ENCODE results near the gene HSF2BP.
"Not testable (repeated sequence)": the region's sequence is repeated elsewhere in the genome, so short reads cannot be mapped to it uniquely, and the experiment has no call there.

HSF2BP gene

GRCh38 chr21:43659136-43660000 is at the start of gene HSF2BP, which contains the start of gene RRP1B:
TSS of gene HSF2BP (minus strand) at chr21:43659488. CDS start at chr21:43658096, 1,392 bp downstream.
TSS of gene RRP1B (plus strand) at chr21:43659560. CDS start at chr21:43659665, 105 bp downstream.
- DNase-seq (ENCODE audit: low read depth in 2 of 2) = peak; percentile 55 to 70

- DNase-seq (ENCODE audit: low read depth in 2 of 2) = no peak
Observed at GRCh38 chr21:43708745-43709381, 49.6 kb upstream of the HSF2BP start.

GRCh38 chr21:43707462-43707861 is 48.2 kb upstream of the HSF2BP start:
- DNase-seq (ENCODE audit: low read depth in 2 of 2) = no peak

- DNase-seq (ENCODE audit: low read depth in 2 of 2) = no peak
Observed at GRCh38 chr21:43703035-43703880, 44.0 kb upstream of the HSF2BP start.

DNA sequence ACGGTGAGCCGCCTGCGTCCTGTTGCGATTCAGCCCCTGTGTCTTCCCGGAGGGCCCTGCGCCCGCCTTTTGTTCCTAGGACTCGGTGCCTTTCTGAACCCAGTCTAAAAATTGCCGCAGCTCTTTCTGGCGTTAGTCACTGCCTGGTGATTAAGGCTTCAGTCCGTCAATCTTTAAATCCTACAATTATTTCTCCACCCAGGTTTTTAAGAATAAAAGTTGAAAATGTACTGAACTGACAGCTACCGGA is 43.4 kb upstream of the HSF2BP start:
- no peak for DNase-seq (ENCODE audit: low read depth in 2 of 2)

DNA sequence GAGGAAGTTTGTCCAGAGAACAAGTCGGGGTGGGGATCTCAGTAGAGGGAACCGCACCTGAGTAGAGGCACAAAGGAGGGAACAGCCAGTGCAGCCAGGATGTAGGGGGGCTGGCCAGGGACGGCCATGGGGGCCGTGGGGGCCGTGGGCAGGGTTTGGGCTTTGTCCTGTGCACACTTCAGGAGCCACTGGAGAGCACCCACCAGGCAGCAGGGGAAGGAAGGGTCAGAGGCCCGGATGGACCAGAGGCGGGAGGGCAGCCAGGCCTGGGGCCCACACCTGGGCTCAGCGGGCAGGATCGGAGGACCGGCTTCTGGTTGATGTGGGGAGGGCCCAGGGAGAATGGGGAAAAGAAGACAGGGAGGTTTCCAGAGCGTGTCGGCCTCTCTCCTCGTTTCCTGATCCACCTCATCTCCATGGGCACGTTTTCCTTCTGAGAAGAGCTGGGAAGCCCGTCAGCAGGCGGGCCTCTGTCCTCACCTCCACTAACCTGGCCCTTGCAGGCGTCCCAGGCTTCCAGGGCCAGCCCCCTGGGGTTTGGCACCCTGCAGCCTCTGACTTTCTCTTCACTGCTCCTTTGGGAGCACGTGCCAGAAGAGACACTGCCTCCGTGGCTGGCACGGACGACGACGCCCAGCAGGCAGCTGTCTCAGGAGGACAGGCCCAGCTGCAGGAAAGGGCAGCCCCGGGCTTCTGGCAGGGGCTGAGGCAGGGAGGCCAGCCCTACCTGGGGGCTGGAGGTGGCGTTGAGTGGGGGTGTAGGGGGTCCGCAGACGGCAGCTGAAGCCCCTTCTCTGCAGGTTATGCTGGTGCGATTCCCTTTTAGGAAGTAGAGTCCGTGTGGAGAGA is 42.9 kb upstream of the HSF2BP start:
- no peak for DNase-seq (ENCODE audit: low read depth in 2 of 2)

DNA sequence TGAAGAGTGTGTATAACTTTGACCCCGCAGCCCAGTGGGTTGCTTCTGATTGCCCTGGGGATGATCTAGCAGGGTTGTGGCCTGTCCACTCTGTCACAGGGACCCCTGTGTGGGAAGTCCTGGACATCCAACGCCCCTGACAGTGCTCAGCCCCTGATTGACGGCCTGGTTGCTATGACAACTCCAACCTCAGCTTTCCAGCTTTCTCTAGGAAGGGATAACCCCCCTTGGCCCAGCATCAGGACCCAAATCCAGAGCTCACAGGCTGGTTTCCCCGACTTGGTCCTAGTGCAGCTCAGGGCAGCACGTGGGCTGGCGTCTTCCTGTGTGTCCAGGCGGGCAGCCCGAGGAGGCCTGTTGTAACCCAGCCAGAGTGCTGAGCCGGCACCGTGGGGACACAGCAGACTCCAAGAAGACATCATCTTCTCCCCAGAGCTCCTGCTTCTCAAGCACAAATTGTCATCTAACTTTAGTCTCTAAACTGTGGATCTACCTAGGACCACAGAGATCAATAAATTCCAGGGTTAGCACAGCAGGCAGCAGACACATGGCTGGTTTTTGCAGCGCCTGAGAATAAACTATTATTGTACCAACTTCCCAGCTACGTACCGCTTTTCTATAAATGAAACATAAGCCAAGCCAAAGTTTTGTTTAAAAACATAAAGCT is 40.8 kb upstream of the HSF2BP start:
- DNase-seq (ENCODE audit: low read depth in 2 of 2) = no peak

DNA sequence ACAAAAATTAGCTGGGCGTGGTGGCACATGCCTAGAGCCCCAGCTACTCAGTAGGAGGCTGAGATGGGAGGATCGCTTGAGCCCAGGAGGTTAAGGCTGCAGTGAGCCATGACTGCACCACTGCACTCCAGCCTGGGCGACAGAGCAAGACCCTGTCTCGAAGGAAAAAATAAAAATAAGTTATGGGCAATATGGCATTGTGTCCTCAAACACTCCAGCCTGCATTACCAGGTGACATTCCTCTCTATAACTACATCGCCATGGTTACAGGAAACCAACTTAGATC is 40.1 kb upstream of the HSF2BP start:
- DNase-seq (ENCODE audit: low read depth in 2 of 2) = not testable (repeated sequence)

- no peak for DNase-seq (ENCODE audit: low read depth in 2 of 2)
Observed at GRCh38 chr21:43697758-43698643, 38.7 kb upstream of the HSF2BP start.

GRCh38 chr21:43696214-43696613 is 36.9 kb upstream of the HSF2BP start:
- DNase-seq (ENCODE audit: low read depth in 2 of 2) = no peak

DNA sequence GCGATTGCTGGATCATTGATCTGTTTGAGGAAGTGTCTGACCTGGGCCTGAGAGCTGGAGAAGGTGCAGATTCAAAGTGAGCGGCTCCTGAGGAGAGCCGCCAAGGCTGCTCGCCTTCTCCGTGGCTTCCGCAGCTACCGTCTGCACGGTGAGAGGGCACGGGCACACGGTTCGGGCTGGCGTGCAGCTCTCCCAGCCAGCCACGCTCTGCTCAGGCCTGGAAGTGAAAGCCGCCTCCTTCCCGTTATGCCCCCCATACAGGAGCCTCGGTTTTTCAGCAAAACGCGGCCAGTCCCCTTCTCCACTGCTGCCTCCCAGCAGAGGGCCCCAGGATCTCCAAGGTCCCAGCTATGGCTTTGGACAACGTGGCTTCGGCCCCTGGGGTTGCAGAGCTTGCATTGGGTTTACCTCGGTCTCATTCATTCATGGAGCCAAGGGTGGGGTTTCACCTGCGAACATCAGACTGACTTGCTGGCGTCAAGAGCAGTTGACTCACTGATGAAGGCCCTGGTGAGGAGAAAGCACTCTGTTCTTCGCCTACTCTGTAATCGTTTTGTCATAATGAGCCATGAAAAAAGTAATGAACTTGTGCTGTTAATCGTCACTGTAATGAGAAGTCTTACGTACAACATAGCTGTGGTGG is 35.3 kb upstream of the HSF2BP start:
- no peak for DNase-seq (ENCODE audit: low read depth in 2 of 2)

- no peak for DNase-seq (ENCODE audit: low read depth in 2 of 2)
Observed at GRCh38 chr21:43693981-43694380, 34.7 kb upstream of the HSF2BP start.

DNA sequence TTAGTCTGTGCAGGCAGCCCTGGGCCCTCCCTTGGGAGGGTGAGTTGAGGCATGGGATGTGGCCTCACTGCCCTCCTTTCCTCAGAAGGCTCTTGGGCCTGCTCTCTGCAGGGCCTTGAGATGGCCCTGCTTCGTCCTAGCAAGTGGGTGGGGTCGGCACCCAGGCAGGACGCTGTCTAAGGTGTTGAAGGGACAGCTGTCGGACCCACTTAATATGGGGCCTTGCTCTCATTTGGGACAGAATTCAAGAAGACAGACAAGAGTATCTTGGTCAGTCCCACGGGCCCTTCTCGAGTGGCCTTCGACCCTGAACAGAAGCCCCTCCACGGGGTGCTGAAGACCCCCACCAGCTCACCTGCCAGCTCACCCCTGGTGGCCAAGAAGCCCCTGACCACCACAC is 33.7 kb upstream of the HSF2BP start:
- DNase-seq (ENCODE audit: low read depth in 2 of 2) = no peak

- no peak for DNase-seq (ENCODE audit: low read depth in 2 of 2)
Observed at GRCh38 chr21:43691801-43692200, 32.5 kb upstream of the HSF2BP start.

GRCh38 chr21:43691086-43691795 is 32.0 kb upstream of the HSF2BP start:
- no peak for DNase-seq (ENCODE audit: low read depth in 2 of 2)

DNA sequence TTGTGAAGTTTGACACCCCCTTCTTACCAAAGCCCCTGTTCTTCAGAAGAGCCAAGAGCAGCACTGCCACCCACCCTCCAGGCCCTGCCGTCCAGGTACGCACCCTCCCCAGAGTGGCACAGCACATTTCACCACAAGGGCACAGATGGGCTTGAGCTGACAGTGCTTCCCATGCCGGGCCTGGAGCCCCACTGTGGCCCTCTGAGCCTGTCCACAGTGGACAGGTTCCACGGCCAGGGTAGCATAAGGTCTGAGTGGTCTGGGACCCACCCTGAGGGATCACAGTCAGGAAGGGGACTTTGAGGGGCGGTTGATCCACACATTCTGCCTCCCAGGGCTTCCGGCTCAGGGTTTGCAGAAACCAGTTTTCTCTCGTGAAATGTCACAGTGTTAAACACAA is 31.1 kb upstream of the HSF2BP start:
- no peak for DNase-seq (ENCODE audit: low read depth in 2 of 2)

- no peak for DNase-seq (ENCODE audit: low read depth in 2 of 2)
Observed at GRCh38 chr21:43689556-43690337, 30.5 kb upstream of the HSF2BP start.

DNA sequence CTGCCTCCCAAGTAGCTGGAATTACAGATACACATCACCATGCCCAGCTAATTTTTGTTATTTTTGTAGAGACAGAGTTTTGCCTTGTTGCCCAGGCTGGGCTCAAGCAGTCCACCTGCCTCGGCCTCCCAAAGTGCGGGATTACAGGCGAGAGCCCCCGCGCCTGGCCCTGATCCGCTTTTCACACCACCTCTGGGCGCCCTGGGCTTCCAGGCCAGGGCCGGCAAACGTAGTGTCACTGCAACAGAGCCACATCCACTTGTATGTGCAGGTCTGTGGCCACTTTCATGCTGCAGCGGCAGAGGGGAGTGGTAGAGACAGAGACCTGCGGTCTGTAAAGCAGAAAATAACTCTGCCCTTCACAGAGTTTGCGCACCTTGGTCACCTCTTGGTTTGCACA is 29.6 kb upstream of the HSF2BP start:
- DNase-seq (ENCODE audit: low read depth in 2 of 2) = no peak
